ENCODE measurements around the gene KEL. TPM values are rescaled to one million over a fixed set of nuclear protein-coding genes. Genes with fewer than 3 reads are reported as not detected.

The KEL gene
- total RNA-seq, 1 experiment from 2014 or later: not detected

GRCh38 chr7:142910031-142910433 is 52.1 kb downstream of the KEL start:
- H3K4me1 ChIP-seq: peaks cover 57% of the 10 kb centered on the region
- Mint-ChIP-seq H3K4me3 (ENCODE audit: unreplicated experiment) (no peak overlapping the region), H3K9me3 (ENCODE audit: unreplicated experiment) (peaks cover 52% of the 10 kb centered on the region), H3K36me3 (ENCODE audit: insufficient read depth, unreplicated experiment) (no peaks in the 10 kb centered on the region), H3K27ac (ENCODE audit: unreplicated experiment) (peak overlapping the region; percentile 36), H3K27me3 (ENCODE audit: insufficient read depth, unreplicated experiment) (no peaks in the 10 kb centered on the region), H3K4me1 (ENCODE audit: low read depth, unreplicated experiment) (peaks cover 61% of the 10 kb centered on the region)
- ChIA-PET CTCF (interaction anchor here (0.9 to 2.0 kb wide), 4 partner anchors 10 to 47 kb away, joined by 3 to 6 read pairs (median 4); no protein-coding TSS in a partner anchor), POLR2A (no interaction called here)
- peaks cover 27% of the 10 kb centered on the region for H3K9me3 ChIP-seq
- no peak for TF ChIP-seq CTCF (IDR thresholded peaks at IDR 0.05; ENCODE audit: insufficient read depth in 1 of 2, low read depth in 1 of 2, low read length in 1 of 2, severe bottlenecking in 1 of 2, unreplicated experiment in 1 of 2)
- BruUV-seq (replicated peaks): no TSS peak
- no peaks in the 10 kb centered on the region for H3K27me3 ChIP-seq (replicated peaks; ENCODE audit: control insufficient read depth, insufficient read depth, low read length)
- DNase-seq: peak in 1 of 2 experiments; percentile 22
- H3K36me3 ChIP-seq (ENCODE audit: control insufficient read depth, insufficient read depth, low read length): no peaks in the 10 kb centered on the region; the same call in 1 of the 2 replicates
- H3K4me3 ChIP-seq (ENCODE audit: low read depth, low read length): no peak overlapping the region
- intact Hi-C loops (cut with micrococcal nuclease; ENCODE audit: unreplicated experiment): no loop called here

GRCh38 chr7:142908921-142909890 is 53.0 kb downstream of the KEL start:
- Histone ChIP-seq H3K36me3 (ENCODE audit: control insufficient read depth, insufficient read depth, low read length) (no peaks in the 10 kb centered on the region; the same call in 1 of the 2 replicates), H3K9me3 (peaks cover 27% of the 10 kb centered on the region), H3K27me3 (replicated peaks; ENCODE audit: control insufficient read depth, insufficient read depth, low read length) (no peaks in the 10 kb centered on the region), H3K4me3 (ENCODE audit: low read depth, low read length) (no peak overlapping the region), H3K4me1 (peaks cover 49% of the 10 kb centered on the region)
- no peak overlapping the region for H3K4me3 Mint-ChIP-seq (ENCODE audit: unreplicated experiment)
- ChIA-PET POLR2A (no interaction called here), CTCF (interaction anchor here (0.9 to 2.0 kb wide), 3 partner anchors 9 to 36 kb away, joined by 3 to 6 read pairs (median 6); no protein-coding TSS in a partner anchor)
- peaks cover 56% of the 10 kb centered on the region for H3K4me1 Mint-ChIP-seq (ENCODE audit: low read depth, unreplicated experiment)
- no peaks in the 10 kb centered on the region for H3K36me3 Mint-ChIP-seq (ENCODE audit: insufficient read depth, unreplicated experiment)
- peak; percentile 28 to 33 for TF ChIP-seq CTCF (IDR thresholded peaks at IDR 0.05; ENCODE audit: insufficient read depth in 1 of 2, low read depth in 1 of 2, low read length in 1 of 2, severe bottlenecking in 1 of 2, unreplicated experiment in 1 of 2)
- H3K27me3 Mint-ChIP-seq (ENCODE audit: insufficient read depth, unreplicated experiment): no peaks in the 10 kb centered on the region
- peaks cover 52% of the 10 kb centered on the region for H3K9me3 Mint-ChIP-seq (ENCODE audit: unreplicated experiment)
- intact Hi-C loops (cut with micrococcal nuclease; ENCODE audit: unreplicated experiment): loop anchor here (1.0 kb wide), 1 partner anchor 94 kb away; no protein-coding TSS in a partner anchor
- peak overlapping the region; percentile 7 for H3K27ac Mint-ChIP-seq (ENCODE audit: unreplicated experiment)
- BruUV-seq (replicated peaks): no TSS peak
- no peak for DNase-seq

- no peak overlapping the region for H3K4me3 Mint-ChIP-seq (ENCODE audit: unreplicated experiment)
- peaks cover 47% of the 10 kb centered on the region for H3K4me1 Mint-ChIP-seq (ENCODE audit: low read depth, unreplicated experiment)
- Histone ChIP-seq H3K27me3 (replicated peaks; ENCODE audit: control insufficient read depth, insufficient read depth, low read length) (no peaks in the 10 kb centered on the region), H3K36me3 (ENCODE audit: control insufficient read depth, insufficient read depth, low read length) (no peaks in the 10 kb centered on the region; the same call in 1 of the 2 replicates), H3K4me1 (peaks cover 40% of the 10 kb centered on the region), H3K4me3 (ENCODE audit: low read depth, low read length) (no peak overlapping the region), H3K9me3 (peaks cover 27% of the 10 kb centered on the region)
- TF ChIP-seq CTCF (IDR thresholded peaks at IDR 0.05; ENCODE audit: insufficient read depth in 1 of 2, low read depth in 1 of 2, low read length in 1 of 2, severe bottlenecking in 1 of 2, unreplicated experiment in 1 of 2): no peak
- H3K36me3 Mint-ChIP-seq (ENCODE audit: insufficient read depth, unreplicated experiment): no peaks in the 10 kb centered on the region
- no TSS peak for BruUV-seq (replicated peaks)
- H3K27me3 Mint-ChIP-seq (ENCODE audit: insufficient read depth, unreplicated experiment): no peaks in the 10 kb centered on the region
- peak overlapping the region; percentile 7 for H3K27ac Mint-ChIP-seq (ENCODE audit: unreplicated experiment)
- CTCF ChIA-PET: no interaction called here
- DNase-seq: no peak
- POLR2A ChIA-PET: no interaction called here
- H3K9me3 Mint-ChIP-seq (ENCODE audit: unreplicated experiment): peaks cover 52% of the 10 kb centered on the region
- intact Hi-C loops (cut with micrococcal nuclease; ENCODE audit: unreplicated experiment): no loop called here
Measured at GRCh38 chr7:142908290-142908689, 53.9 kb downstream of the KEL start.
